MCF 10A (cell line): ENCODE data around the gene LINS1. TPM values are rescaled to one million over a fixed set of nuclear protein-coding genes. Genes with fewer than 3 reads are reported as not detected.

Source experiments
- BruUV-seq: library from RNA; stranded (reverse); fragments of 400-500 nt; replicated peaks from 2 replicates; lab custom pipeline; 2021; lab: Mats Ljungman, UMichigan
- CTCF ChIA-PET: fragments of 300-600 bp; sonication (Branson Sonifier 250); formaldehyde crosslinking; extraction: SDS; loops from one replicate; lab custom pipeline; 2021; ENCODE audit warnings: antibody characterized with exemption, inconsistent platforms; lab: Yijun Ruan, JAX
- POLR2A ChIA-PET: fragments of 300-600, 350-650 bp; sonication (Branson Sonifier 250); formaldehyde crosslinking; extraction: SDS; loops from one replicate; lab custom pipeline; 2020; ENCODE audit warnings: antibody characterized with exemption, inconsistent platforms; lab: Yijun Ruan, JAX
- DNase-seq: peaks from one replicate; pipeline ENCODE4 v3.0.0-alpha.2; 2018; ENCODE audit not compliant: unreplicated experiment
- H3K27ac Mint-ChIP-seq: one replicate; pipeline ENCODE4 v1.8.0; 2022; ENCODE audit warnings: mild to moderate bottlenecking, low read depth, mixed read lengths; ENCODE audit not compliant: unreplicated experiment
- H3K27me3 Mint-ChIP-seq: one replicate; pipeline ENCODE4 v1.8.0; 2022; ENCODE audit warnings: mixed read lengths; ENCODE audit not compliant: insufficient read depth, unreplicated experiment
- H3K36me3 Mint-ChIP-seq: one replicate; pipeline ENCODE4 v1.8.0; 2022; ENCODE audit warnings: mild to moderate bottlenecking, moderate library complexity, mixed read lengths; ENCODE audit not compliant: insufficient read depth, unreplicated experiment
- H3K4me1 Mint-ChIP-seq: one replicate; pipeline ENCODE4 v1.8.0; 2022; ENCODE audit warnings: mixed read lengths; ENCODE audit not compliant: insufficient read depth, unreplicated experiment
- H3K4me3 Mint-ChIP-seq: one replicate; pipeline ENCODE4 v1.8.0; 2022; ENCODE audit warnings: mild to moderate bottlenecking, moderate library complexity, mixed read lengths; ENCODE audit not compliant: unreplicated experiment
- H3K9me3 Mint-ChIP-seq: one replicate; pipeline ENCODE4 v1.8.0; 2022; ENCODE audit warnings: mixed read lengths; ENCODE audit not compliant: unreplicated experiment
- intact Hi-C: fragments of 100-400 bp; cut with micrococcal nuclease; formaldehyde crosslinking; loops from 2 replicates; pipeline ENCODE4 v1.14.1; 2022
- total RNA-seq: library from RNA; stranded (reverse); gene quantifications from 2 replicates; pipeline ENCODE4 v1.2.3, GENCODE V29; 2022
- TF ChIP-seq, protein P1 (sequence below): fragments of 200-600 bp; IDR thresholded peaks from one replicate; pipeline ENCODE4 v1.8.0; 2022; ENCODE audit warnings: antibody characterized with exemption, mild to moderate bottlenecking; ENCODE audit not compliant: unreplicated experiment

The LINS1 gene
- total RNA-seq, 1 experiment from 2014 or later = 15.1 TPM

DNA sequence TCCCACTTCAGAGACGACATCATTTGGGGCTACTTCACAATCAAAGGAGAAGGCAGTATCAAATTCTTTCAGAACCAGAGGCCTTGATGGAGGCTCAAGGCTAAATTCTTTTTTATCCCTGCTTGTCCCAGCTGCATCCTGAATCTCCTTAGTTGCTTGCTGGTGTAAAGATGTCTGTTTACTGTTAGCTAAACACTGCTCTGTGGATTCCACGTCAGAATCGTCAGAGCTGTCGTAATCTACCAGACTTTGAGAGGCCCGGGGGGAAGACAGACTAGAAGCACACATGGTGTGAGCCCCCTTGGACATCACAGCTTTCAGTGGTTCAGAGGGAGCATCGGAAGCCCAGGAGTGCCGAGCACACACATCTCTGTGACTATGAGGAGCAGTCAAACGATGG is 32.6 kb downstream of the LINS1 start:
- H3K27me3 Mint-ChIP-seq = no peaks in the 10 kb centered on the region
- peaks cover 46% of the 10 kb centered on the region for H3K36me3 Mint-ChIP-seq
- ChIA-PET POLR2A (no interaction called here), CTCF (interaction anchor here (6.0 kb wide), 1 partner anchor 220 kb away, joined by 80 read pairs; no protein-coding TSS in a partner anchor)
- no TSS peak for BruUV-seq
- intact Hi-C loops = no loop called here
- no peak overlapping the region for H3K27ac Mint-ChIP-seq
- H3K4me1 Mint-ChIP-seq = no peaks in the 10 kb centered on the region
- TF ChIP-seq, protein P1, sequence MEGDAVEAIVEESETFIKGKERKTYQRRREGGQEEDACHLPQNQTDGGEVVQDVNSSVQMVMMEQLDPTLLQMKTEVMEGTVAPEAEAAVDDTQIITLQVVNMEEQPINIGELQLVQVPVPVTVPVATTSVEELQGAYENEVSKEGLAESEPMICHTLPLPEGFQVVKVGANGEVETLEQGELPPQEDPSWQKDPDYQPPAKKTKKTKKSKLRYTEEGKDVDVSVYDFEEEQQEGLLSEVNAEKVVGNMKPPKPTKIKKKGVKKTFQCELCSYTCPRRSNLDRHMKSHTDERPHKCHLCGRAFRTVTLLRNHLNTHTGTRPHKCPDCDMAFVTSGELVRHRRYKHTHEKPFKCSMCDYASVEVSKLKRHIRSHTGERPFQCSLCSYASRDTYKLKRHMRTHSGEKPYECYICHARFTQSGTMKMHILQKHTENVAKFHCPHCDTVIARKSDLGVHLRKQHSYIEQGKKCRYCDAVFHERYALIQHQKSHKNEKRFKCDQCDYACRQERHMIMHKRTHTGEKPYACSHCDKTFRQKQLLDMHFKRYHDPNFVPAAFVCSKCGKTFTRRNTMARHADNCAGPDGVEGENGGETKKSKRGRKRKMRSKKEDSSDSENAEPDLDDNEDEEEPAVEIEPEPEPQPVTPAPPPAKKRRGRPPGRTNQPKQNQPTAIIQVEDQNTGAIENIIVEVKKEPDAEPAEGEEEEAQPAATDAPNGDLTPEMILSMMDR = no peak
- H3K4me3 Mint-ChIP-seq = no peak overlapping the region
- H3K9me3 Mint-ChIP-seq = no peaks in the 10 kb centered on the region
- no peak for DNase-seq

- Mint-ChIP-seq H3K4me1 (no peaks in the 10 kb centered on the region), H3K4me3 (no peak overlapping the region), H3K27me3 (no peaks in the 10 kb centered on the region), H3K9me3 (no peaks in the 10 kb centered on the region), H3K27ac (no peak overlapping the region), H3K36me3 (peaks cover 29% of the 10 kb centered on the region)
- intact Hi-C loops = no loop called here
- POLR2A ChIA-PET = no interaction called here
- no peak for DNase-seq
- TF ChIP-seq, protein P1 = no peak
- no TSS peak for BruUV-seq
- CTCF ChIA-PET = interaction anchor here (8.4 kb wide), 1 partner anchor 217 kb away, joined by 36 read pairs; no protein-coding TSS in a partner anchor
These were observed 34.9 kb downstream of the LINS1 start for GRCh38 chr15:100566850-100567628.

DNA sequence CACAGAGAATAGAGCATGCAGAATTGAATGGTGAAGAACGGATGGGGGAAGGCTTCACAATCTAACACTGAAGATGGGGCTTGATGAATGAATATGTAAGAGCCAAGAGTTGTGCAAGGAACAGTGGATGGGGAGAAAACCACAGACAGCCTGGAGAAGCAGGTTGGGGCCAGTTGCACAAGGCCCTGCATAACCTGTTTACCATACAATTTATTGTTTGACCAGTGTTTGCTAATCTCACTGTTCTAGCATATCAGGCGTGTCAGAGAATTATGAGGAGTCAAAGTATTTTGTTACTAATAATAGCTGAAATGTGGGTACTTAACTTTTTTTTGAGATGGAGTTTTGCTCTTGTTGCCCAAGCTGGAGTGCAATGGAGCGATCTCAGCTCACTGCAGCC is 36.4 kb downstream of the LINS1 start:
- BruUV-seq = no TSS peak
- CTCF ChIA-PET = interaction anchor here (8.4 kb wide), 1 partner anchor 215 kb away, joined by 36 read pairs; no protein-coding TSS in a partner anchor
- peak; percentile 13 for DNase-seq
- POLR2A ChIA-PET = interaction anchor here (0.7 kb wide), 1 partner anchor 850 kb away, joined by 4 read pairs; no protein-coding TSS in a partner anchor
- no peaks in the 10 kb centered on the region for H3K9me3 Mint-ChIP-seq
- no peak overlapping the region for H3K27ac Mint-ChIP-seq
- intact Hi-C loops = no loop called here
- H3K4me1 Mint-ChIP-seq = no peaks in the 10 kb centered on the region
- TF ChIP-seq, protein P1 = no peak
- no peaks in the 10 kb centered on the region for H3K27me3 Mint-ChIP-seq
- H3K36me3 Mint-ChIP-seq = peaks cover 22% of the 10 kb centered on the region
- no peak overlapping the region for H3K4me3 Mint-ChIP-seq

DNA sequence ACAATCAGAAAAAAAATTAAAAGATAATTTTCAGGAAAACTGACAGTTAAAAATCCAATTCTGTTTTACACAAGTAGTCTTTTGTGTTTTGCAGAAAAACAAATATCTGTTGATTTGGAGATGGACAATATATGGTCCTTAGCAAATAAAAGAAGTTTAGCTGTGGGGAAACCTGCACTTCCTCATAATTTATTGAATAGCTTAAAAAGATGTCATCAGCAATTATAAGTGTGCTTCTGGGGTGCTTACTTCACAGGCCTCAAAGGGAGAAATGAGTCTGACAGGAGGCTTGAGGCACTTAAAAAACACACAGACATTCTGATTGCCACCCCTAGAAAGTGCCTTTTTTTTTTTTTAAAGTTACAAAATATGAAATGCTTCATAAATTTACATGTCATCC is 41.7 kb downstream of the LINS1 start:
- TF ChIP-seq, protein P1 = no peak
- ChIA-PET POLR2A (interaction anchor here (0.6 to 0.8 kb wide), 2 partner anchors 65 to 584 kb away, joined by 3 to 4 read pairs; no protein-coding TSS in a partner anchor), CTCF (interaction anchor here (0.7 to 8.4 kb wide), 4 partner anchors 12 to 658 kb away, joined by 3 to 36 read pairs (median 4); no protein-coding TSS in a partner anchor)
- no peaks in the 10 kb centered on the region for H3K4me1 Mint-ChIP-seq
- intact Hi-C loops = no loop called here
- no peaks in the 10 kb centered on the region for H3K9me3 Mint-ChIP-seq
- no peak overlapping the region for H3K4me3 Mint-ChIP-seq
- no peaks in the 10 kb centered on the region for H3K27me3 Mint-ChIP-seq
- BruUV-seq = no TSS peak
- H3K27ac Mint-ChIP-seq = no peak overlapping the region
- H3K36me3 Mint-ChIP-seq = peaks cover 5% of the 10 kb centered on the region
- no peak for DNase-seq
